Ovary (tissue), 9 donors: Measurements from ENCODE around the gene HOXA1. TPM values are rescaled to one million over a fixed set of nuclear protein-coding genes. Genes with fewer than 3 reads are reported as not detected.

Experiments
- DNase-seq, 5 donors: peaks; one replicate each; pipeline ENCODE4 v3.0.0-alpha.2; 2019 to 2020
- H3K27ac ChIP-seq, 2 donors: fragments of 200-600 bp; one replicate each; pipeline versions ENCODE4 v1.5.1 to v1.8.0; 2019 to 2022
- H3K27me3 ChIP-seq: fragments of 200-600 bp; one replicate; pipeline ENCODE4 v1.8.0; 2022
- H3K36me3 ChIP-seq: fragments of 200-600 bp; sonication (generic); one replicate; pipeline ENCODE4 v1.5.1; 2019
- H3K4me1 ChIP-seq: one replicate; pipeline ENCODE4 v1.8.1; 2013; ENCODE audit warnings: mild to moderate bottlenecking, moderate library complexity; ENCODE audit not compliant: insufficient read depth
- H3K4me3 ChIP-seq: fragments of 200-600 bp; sonication (generic); one replicate; pipeline ENCODE4 v1.5.1; 2017
- H3K9me3 ChIP-seq, 2 donors: fragments of 200-600 bp in 1 of 2; sonication (generic) in 1 of 2; one replicate each; pipeline versions ENCODE4 v1.5.1 to v1.8.1; 2013 to 2019; ENCODE audit warnings: mild to moderate bottlenecking in 1 of 2, moderate library complexity in 1 of 2
- CTCF ChIP-seq, 3 donors: fragments of 450-650 bp in 2 of 3; fragments of 200-600 bp in 1 of 3; IDR thresholded peaks; one replicate each; pipeline versions ENCODE4 v1.5.1 to v1.8.0; 2016 to 2022; ENCODE audit warnings: antibody characterized with exemption in 3 of 3, mild to moderate bottlenecking in 1 of 3
- EP300 ChIP-seq: sonication (generic); formaldehyde crosslinking; IDR thresholded peaks from one replicate; pipeline ENCODE4 v1.6.1; 2017; ENCODE audit warnings: antibody characterized with exemption
- POLR2A ChIP-seq: fragments of 450-650 bp; IDR thresholded peaks from one replicate; pipeline ENCODE4 v1.6.1; 2017; ENCODE audit warnings: antibody characterized with exemption, mild to moderate bottlenecking, moderate library complexity
- WGBS, 3 donors: extraction: QIAGEN DNeasy Blood & Tissue Kit in 1 of 3; methylation state at CpG; one replicate each; pipeline versions ENCODE4 v1.1.5 to v1.1.7; 2013 to 2017; 5-methylcytosine and 5-hydroxymethylcytosine counted together
- intact Hi-C, 4 donors: fragments of 100-400 bp; cut with DNase I; formaldehyde crosslinking; loops; one replicate each; pipeline versions ENCODE4 v1.11.0 to v1.15.1; 2022 to 2023
- polyA plus RNA-seq, 2 donors: library from polyadenylated mRNA; stranded (reverse); fragments of 200-250 nt in 1 of 2; fragments of 350-450 nt in 1 of 2; fragmentation: Illumina TruSeq in 1 of 2; extraction: RNeasy Lipid Tissue Mini Kit (QIAGEN cat#74804) in 1 of 2; gene quantifications; one replicate each; pipeline ENCODE4 v1.2.3, GENCODE V29; 2013 to 2014
- total RNA-seq, 7 donors: library from RNA; depleted of rRNA in 2 of 7; stranded (reverse); fragments of >200 nt in 2 of 7; fragmentation: NEBNext Ultra II Directional in 3 of 7; extraction: Animal tissue kit (Norgen Biotek cat#: 25700) in 3 of 7; gene quantifications; one replicate each; pipeline versions ENCODE4 v1.1.0 to v1.2.4, GENCODE V29; 2016 to 2023
- donor health status: DM: no; HTN: no; CAD: no; lungs with moderate emphysema.
- donor health status: DM: no; HTN: no; CAD: no.
- donor health status: Bipolar disorder and iron deficiency.
- donor health status: DM: yes; HTN: yes; CAD: no.
- donor health status: DM: no; HTN: no; CAD: no.
- donor health status: DM: yes; HTN: yes; CAD: no.

The HOXA1 gene
- total and polyA plus RNA-seq, 9 donors: 0.23 to 1.5 (median 0.62) TPM

- TF ChIP-seq CTCF (IDR thresholded peaks at IDR 0.05) (no peak), POLR2A (no peak), EP300 (no peak)
- intact Hi-C loops: no loop called here
- H3K27ac ChIP-seq: no peak overlapping the region
- no peaks in the 10 kb centered on the region for H3K27me3 ChIP-seq
- H3K36me3 ChIP-seq: no peaks in the 10 kb centered on the region
- H3K4me3 ChIP-seq: no peak overlapping the region
- H3K9me3 ChIP-seq: peaks cover 0 to 5% of the 10 kb centered on the region in 2 donors
- 42 to 57% (median 42%) methylated on average over 5 of the region's 5 CpGs for WGBS, 3 donors
- DNase-seq: no peak
- H3K4me1 ChIP-seq: peaks cover 3% of the 10 kb centered on the region
Observed at GRCh38 chr7:27125986-27126394, 30.2 kb upstream of the HOXA1 start.

GRCh38 chr7:27124902-27125689, 29.3 kb upstream of the HOXA1 start:
- intact Hi-C loops: no loop called here
- H3K36me3 ChIP-seq: no peaks in the 10 kb centered on the region
- TF ChIP-seq EP300 (no peak), CTCF (IDR thresholded peaks at IDR 0.05) (no peak), POLR2A (no peak)
- H3K27ac ChIP-seq: no peak overlapping the region
- peaks cover 0 to 5% of the 10 kb centered on the region in 2 donors for H3K9me3 ChIP-seq
- no peak for DNase-seq
- no peak overlapping the region for H3K4me3 ChIP-seq
- H3K27me3 ChIP-seq: no peaks in the 10 kb centered on the region
- 62 to 75% (median 63%) methylated on average over 8 of the region's 8 CpGs for WGBS, 3 donors
- H3K4me1 ChIP-seq: peaks cover 3% of the 10 kb centered on the region

GRCh38 chr7:27124096-27124901, 28.5 kb upstream of the HOXA1 start:
- intact Hi-C loops: no loop called here
- peaks cover 0 to 5% of the 10 kb centered on the region in 2 donors for H3K9me3 ChIP-seq
- no peaks in the 10 kb centered on the region for H3K36me3 ChIP-seq
- no peaks in the 10 kb centered on the region for H3K27me3 ChIP-seq
- H3K27ac ChIP-seq: no peak overlapping the region
- 26 to 53% (median 34%) methylated on average over 43 of the region's 43 CpGs for WGBS, 3 donors
- TF ChIP-seq CTCF (IDR thresholded peaks at IDR 0.05) (no peak), POLR2A (no peak), EP300 (no peak)
- peak in 1 of 5 donors; percentile 45 for DNase-seq
- no peaks in the 10 kb centered on the region for H3K4me1 ChIP-seq
- no peak overlapping the region for H3K4me3 ChIP-seq

- TF ChIP-seq EP300 (no peak), CTCF (IDR thresholded peaks at IDR 0.05) (no peak), POLR2A (no peak)
- H3K4me3 ChIP-seq: no peak overlapping the region
- no peak overlapping the region for H3K27ac ChIP-seq
- no peaks in the 10 kb centered on the region for H3K4me1 ChIP-seq
- intact Hi-C loops: no loop called here
- H3K36me3 ChIP-seq: no peaks in the 10 kb centered on the region
- no peaks in the 10 kb centered on the region for H3K27me3 ChIP-seq
- no peak for DNase-seq
- WGBS, 3 donors: 34 to 58% (median 45%) methylated on average over 26 of the region's 26 CpGs
- H3K9me3 ChIP-seq: no peaks in the 10 kb centered on the region
Observed at GRCh38 chr7:27123477-27124053, 27.8 kb upstream of the HOXA1 start.
